ENCODE measurements around the gene FRMPD1.

Gene FRMPD1

DNA sequence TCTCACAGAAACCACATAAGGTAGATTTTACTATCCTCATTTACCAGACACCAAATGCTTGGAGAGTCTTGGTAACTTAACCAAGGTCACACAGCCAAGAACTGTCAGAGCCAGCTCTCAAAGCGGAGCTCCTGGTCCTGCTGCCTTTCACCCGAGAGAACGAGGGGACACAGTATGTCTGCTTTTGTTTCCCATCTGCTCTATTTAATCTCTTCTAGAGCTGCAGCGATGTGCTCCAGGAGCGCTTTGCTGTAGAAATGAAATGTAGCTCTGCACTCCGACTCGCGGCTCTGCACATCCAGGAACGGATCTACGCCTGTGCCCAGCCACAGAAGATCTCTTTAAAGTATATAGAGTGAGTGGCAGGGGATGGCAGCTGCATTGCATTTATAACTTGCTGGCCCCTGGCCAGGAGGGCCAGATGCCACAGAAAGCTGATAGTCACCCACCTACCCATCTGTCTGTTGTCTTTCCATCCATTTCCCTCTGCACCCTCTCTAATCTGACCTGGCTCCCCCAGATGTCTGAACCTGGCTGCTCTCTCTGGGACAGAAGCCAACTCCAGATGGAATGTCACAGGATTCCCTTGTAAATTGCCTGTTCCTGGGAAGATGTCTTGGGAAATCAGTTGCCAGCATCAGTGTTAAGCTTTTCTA, 81.5 kb downstream of the FRMPD1 start:
- ChIA-PET CTCF (interaction anchor here (0.7 to 1.0 kb wide), 2 partner anchors 10 to 107 kb away, joined by 3 read pairs; no protein-coding TSS in a partner anchor), POLR2A (no interaction called here)
- H3K27ac ChIP-seq (ENCODE audit: extremely low read depth, low read depth, low read length), result no peak overlapping the region
- H3K9me3 ChIP-seq (ENCODE audit: control insufficient read depth, insufficient read depth, low read depth, low read length), result no peaks in the 10 kb centered on the region
- TF ChIP-seq, protein P1, sequence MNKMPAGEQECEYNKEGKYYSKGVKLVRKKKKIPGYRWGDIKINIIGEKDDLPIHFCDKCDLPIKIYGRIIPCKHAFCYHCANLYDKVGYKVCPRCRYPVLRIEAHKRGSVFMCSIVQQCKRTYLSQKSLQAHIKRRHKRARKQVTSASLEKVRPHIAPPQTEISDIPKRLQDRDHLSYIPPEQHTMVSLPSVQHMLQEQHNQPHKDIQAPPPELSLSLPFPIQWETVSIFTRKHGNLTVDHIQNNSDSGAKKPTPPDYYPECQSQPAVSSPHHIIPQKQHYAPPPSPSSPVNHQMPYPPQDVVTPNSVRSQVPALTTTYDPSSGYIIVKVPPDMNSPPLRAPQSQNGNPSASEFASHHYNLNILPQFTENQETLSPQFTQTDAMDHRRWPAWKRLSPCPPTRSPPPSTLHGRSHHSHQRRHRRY (tag by site-specific recombination; IDR thresholded peaks at IDR 0.05), result no peak
- no peak for TF ChIP-seq ZNF138 (tag by site-specific recombination; IDR thresholded peaks at IDR 0.05; ENCODE audit: borderline replicate concordance)
- TF ChIP-seq ZNF350 (tag by site-specific recombination; IDR thresholded peaks at IDR 0.05), result no peak
- TF ChIP-seq SALL2 (tag by site-specific recombination; IDR thresholded peaks at IDR 0.05; ENCODE audit: borderline replicate concordance), result no peak
- no peak for TF ChIP-seq ZNF629 (tag by site-specific recombination; IDR thresholded peaks at IDR 0.05)
- TF ChIP-seq, protein P2, sequence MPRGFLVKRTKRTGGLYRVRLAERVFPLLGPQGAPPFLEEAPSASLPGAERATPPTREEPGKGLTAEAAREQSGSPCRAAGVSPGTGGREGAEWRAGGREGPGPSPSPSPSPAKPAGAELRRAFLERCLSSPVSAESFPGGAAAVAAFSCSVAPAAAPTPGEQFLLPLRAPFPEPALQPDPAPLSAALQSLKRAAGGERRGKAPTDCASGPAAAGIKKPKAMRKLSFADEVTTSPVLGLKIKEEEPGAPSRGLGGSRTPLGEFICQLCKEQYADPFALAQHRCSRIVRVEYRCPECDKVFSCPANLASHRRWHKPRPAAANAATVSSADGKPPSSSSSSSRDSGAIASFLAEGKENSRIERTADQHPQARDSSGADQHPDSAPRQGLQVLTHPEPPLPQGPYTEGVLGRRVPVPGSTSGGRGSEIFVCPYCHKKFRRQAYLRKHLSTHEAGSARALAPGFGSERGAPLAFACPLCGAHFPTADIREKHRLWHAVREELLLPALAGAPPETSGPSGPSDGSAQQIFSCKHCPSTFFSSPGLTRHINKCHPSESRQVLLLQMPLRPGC (tag by site-specific recombination; IDR thresholded peaks at IDR 0.05), result no peak
- no peaks in the 10 kb centered on the region for H3K36me3 ChIP-seq (ENCODE audit: control insufficient read depth in 2 of 2, insufficient read depth in 1 of 2, low read length in 2 of 2)
- no peak overlapping the region for H3K4me3 ChIP-seq (ENCODE audit: low read depth, low read length)
- no peaks in the 10 kb centered on the region for H3K4me1 ChIP-seq (ENCODE audit: control insufficient read depth, insufficient read depth, low read length)

DNA sequence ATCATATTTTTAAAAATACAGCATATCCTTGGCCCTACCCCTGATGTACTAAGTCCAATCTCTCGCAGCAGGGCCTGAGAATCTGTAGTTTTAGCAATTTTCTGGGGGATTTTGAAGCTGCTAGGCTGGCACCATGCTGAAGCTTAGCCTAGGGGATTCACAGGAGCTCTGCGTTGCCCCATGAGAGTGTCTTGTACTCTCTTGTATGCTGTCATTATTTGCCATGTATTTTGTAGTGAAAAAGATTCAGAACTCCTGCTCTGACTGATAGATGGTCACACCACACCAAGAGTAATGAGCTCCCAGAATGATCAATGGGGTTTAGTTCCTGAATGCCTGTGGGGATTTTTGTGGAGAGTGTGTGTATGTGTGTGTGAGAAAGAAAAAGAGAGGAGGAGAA, 82.2 kb downstream of the FRMPD1 start:
- Histone ChIP-seq H3K36me3 (ENCODE audit: control insufficient read depth in 2 of 2, insufficient read depth in 1 of 2, low read length in 2 of 2) (no peaks in the 10 kb centered on the region), H3K4me1 (ENCODE audit: control insufficient read depth, insufficient read depth, low read length) (no peaks in the 10 kb centered on the region), H3K4me3 (ENCODE audit: low read depth, low read length) (no peak overlapping the region), H3K9me3 (ENCODE audit: control insufficient read depth, insufficient read depth, low read depth, low read length) (no peaks in the 10 kb centered on the region), H3K27ac (ENCODE audit: extremely low read depth, low read depth, low read length) (no peak overlapping the region)
- CTCF ChIA-PET, result interaction anchor here (0.6 to 2.7 kb wide), 5 partner anchors 11 to 250 kb away, joined by 3 to 9 read pairs (median 3); no protein-coding TSS in a partner anchor
- TF ChIP-seq ZNF560 (tag by site-specific recombination; IDR thresholded peaks at IDR 0.05; ENCODE audit: borderline replicate concordance) (no peak), ZNF16 (tag by site-specific recombination; IDR thresholded peaks at IDR 0.05; ENCODE audit: low read depth) (no peak), ZNF792 (tag by site-specific recombination; IDR thresholded peaks at IDR 0.05) (no peak), ZNF394 (tag by site-specific recombination; IDR thresholded peaks at IDR 0.05; ENCODE audit: borderline replicate concordance) (no peak), GLI4 (tag by site-specific recombination; IDR thresholded peaks at IDR 0.05) (no peak), ZNF274 (IDR thresholded peaks at IDR 0.05; ENCODE audit: low read length) (no peak), ZNF274 (tag by site-specific recombination; IDR thresholded peaks at IDR 0.05; ENCODE audit: borderline replicate concordance) (no peak), ZNF335 (tag by site-specific recombination; conservative IDR thresholded peaks at IDR 0.05) (no peak)
- TF ChIP-seq, protein P3, sequence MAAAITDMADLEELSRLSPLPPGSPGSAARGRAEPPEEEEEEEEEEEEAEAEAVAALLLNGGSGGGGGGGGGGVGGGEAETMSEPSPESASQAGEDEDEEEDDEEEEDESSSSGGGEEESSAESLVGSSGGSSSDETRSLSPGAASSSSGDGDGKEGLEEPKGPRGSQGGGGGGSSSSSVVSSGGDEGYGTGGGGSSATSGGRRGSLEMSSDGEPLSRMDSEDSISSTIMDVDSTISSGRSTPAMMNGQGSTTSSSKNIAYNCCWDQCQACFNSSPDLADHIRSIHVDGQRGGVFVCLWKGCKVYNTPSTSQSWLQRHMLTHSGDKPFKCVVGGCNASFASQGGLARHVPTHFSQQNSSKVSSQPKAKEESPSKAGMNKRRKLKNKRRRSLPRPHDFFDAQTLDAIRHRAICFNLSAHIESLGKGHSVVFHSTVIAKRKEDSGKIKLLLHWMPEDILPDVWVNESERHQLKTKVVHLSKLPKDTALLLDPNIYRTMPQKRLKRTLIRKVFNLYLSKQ (tag by site-specific recombination; IDR thresholded peaks at IDR 0.05; ENCODE audit: borderline replicate concordance), result no peak
- TF ChIP-seq, protein P4, sequence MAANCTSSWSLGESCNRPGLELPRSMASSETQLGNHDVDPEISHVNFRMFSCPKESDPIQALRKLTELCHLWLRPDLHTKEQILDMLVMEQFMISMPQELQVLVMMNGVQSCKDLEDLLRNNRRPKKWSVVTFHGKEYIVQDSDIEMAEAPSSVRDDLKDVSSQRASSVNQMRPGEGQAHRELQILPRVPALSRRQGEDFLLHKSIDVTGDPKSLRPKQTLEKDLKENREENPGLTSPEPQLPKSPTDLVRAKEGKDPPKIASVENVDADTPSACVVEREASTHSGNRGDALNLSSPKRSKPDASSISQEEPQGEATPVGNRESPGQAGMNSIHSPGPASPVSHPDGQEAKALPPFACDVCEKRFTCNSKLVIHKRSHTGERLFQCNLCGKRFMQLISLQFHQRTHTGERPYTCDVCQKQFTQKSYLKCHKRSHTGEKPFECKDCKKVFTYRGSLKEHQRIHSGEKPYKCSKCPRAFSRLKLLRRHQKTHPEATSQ (tag by site-specific recombination; IDR thresholded peaks at IDR 0.05), result no peak
- TF ChIP-seq, protein P5, sequence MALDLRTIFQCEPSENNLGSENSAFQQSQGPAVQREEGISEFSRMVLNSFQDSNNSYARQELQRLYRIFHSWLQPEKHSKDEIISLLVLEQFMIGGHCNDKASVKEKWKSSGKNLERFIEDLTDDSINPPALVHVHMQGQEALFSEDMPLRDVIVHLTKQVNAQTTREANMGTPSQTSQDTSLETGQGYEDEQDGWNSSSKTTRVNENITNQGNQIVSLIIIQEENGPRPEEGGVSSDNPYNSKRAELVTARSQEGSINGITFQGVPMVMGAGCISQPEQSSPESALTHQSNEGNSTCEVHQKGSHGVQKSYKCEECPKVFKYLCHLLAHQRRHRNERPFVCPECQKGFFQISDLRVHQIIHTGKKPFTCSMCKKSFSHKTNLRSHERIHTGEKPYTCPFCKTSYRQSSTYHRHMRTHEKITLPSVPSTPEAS (tag by site-specific recombination; IDR thresholded peaks at IDR 0.05), result no peak
- POLR2A ChIA-PET, result interaction anchor here (0.6 kb wide), 1 partner anchor 803 kb away, joined by 7 read pairs; no protein-coding TSS in a partner anchor

All from HEK293 (cell line).